CD4-positive, alpha-beta T cell treated with Interleukin-17A for 1 hour (primary cell): ENCODE measurements around the gene TPT1.
"Not testable (repeated sequence)": the region's sequence is repeated elsewhere in the genome, so short reads cannot be mapped to it uniquely, and the experiment has no call there.

Experiments used
- DNase-seq: peaks from one replicate; pipeline ENCODE4 v3.0.0-alpha.2; 2020

TPT1 gene

DNA sequence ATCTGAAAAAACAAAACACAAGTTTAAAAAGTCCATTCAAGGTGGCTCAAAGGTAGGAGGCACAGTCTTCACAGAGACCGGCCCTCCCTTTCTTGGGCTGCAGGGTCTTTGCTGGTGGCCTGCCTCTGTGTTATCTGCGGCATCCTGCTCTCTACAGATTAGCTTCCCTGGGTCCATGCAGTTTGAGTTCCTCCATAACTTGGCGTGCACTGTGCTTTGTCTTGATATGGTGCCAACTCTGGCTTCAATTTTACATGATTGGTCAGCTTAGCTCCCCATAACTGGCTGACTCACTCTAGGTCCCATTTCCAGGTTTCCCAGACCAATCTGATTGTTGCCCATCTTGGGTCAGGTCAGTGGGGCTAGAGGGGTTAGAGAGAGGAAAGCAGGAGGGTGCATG is 41.8 kb downstream of the TPT1 start:
- no peak for DNase-seq

DNA sequence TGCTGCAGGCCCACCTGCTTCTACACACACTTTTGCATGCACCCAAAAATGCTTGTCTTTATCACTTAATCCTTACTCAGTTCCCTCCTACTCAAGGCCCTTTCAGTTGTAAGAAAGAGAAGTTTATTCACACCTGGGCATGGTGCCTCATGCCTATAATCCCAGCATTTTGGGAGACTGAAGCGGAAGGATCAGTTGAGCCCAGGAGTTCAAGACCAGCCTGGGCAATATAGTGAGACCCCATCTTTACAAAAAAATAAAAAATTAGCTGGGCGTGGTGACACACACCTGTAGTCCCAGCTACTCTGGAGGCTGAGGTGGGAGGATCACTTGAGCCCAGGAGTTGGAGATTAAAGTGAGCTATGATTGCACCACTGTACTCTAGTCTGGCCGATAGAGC is 42.4 kb downstream of the TPT1 start:
- DNase-seq: not testable (repeated sequence)

DNA sequence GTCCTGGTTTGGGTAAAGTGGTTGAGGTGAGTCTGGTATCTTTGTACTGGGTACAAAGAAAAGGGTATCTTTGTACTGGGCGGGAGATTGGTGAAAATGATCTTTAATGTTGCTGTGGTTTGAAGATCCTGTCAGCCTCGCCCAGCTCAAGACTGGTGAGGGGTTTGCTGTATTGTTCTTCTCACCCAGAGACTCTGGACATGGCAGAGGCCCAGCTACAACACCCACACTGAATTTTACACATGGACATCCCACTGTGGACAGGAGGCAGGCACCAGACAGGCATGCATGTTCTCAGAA is 42.8 kb downstream of the TPT1 start:
- DNase-seq: peak; percentile 27

DNA sequence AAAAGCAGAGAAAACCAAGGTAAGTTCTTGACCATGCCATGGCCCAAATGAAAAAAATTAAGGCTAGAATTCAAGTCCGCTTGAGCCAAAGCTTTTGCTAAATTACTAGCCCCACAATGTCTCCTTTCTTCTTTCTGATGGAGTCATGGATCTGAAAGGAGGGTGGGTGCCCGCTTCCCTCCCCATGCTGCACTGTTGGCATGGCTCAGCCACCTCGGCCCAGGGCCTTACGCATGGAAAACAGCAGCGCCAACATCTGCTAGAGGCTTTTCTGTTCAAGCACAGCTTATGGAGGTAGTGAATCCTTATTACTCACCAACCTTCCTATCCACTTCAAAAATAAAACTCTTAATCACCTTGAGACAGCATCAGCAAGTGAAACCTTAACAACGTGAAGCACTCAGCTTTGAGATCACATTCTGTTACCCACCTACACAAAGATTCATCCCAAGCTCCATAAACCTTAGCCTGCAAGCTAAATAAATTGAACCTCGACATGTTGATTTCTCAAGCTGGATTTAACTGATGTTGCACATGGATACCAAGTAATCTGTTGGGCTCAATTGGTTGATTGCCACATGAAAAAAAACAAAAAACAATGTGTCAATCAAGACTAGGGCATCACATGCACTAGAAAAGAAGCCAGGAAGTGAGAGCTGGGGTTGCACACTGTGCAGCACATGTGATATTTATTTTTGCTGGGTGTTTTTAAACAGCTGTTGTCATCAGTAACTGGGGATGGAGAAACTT is 43.4 kb downstream of the TPT1 start:
- no peak for DNase-seq

DNA sequence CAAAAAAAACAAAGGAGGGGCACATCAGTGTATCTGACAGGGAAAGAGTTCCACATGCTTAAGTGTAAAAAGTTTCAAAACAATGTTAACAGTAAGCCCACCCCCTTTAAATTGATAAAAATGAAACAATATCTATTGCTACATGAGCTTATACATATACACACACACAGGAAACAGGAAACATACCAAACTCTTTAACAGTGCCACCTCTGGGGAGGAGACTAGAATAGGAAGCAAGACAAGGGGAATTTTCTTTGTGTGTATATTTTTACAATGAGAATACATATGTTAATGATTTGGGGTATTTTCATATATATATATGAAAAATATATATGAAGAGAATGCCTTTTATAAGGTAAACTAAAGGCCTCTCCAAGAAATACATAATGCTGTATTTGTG is 44.7 kb downstream of the TPT1 start:
- peak; percentile 25 for DNase-seq

DNA sequence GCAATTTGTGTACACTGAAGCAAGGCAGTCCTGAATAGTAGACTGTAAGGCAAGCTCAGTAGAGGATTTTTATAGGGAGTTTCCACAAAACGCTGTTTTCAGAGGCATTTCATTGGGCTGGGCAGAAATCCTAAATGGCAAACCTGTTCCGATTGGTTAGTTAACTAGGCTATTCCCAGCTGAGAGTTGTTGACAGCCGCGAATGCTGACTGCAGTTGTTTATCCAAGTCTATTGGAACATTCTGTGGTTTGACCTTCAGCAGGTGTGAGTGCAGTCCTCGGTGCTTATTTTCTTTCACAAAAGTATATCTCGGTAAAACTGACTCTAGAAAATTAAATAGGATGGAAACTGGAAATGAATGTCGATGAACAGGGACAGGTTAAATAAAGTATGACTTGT is 45.4 kb downstream of the TPT1 start:
- DNase-seq: no peak

DNA sequence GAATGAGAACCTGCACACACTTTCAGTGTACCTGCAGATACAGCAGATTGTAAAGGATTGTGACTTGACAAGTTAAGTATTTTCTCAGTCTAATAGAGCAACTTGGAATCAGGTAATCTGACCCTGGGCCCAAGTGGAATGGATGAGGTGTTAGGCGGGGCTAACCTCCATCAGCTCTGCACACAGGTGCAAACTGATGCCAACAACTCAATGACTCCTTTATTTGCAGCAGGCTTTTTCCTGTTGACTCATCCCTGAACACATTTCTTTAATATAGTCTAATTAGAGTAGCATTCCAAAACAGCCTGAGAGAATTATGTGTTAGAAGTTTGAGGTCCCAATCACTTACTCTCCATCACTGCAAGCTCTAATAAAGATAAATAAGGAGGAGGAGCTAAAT is 48.8 kb downstream of the TPT1 start:
- no peak for DNase-seq

DNA sequence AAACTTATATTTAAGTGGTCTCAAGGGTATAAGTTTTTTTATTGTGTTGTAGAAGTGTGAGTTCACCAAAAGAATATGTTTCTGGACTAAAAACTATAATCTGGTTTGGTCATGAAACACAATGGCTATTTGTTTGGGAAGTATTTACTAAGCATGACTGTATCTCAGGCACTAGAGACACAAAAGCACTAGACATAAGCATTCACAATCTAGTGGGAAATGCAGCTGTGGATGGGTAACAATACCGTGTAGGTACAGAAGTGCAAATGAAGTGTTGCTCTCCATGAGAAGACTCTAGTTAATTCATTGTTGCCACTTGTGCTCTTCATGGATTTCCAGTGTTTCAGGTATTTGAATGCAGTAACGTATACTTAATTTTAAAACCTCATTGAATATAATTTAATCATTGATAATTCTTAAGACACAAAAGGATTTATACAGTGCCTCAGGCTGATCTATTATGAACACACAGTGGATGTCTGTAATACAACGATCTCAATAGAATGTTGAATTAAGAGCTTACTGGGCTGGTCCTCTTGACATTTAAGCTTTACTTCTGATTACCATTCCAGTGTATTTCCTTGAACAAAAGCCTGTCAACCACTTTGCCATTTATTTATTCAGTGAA is 50.9 kb downstream of the TPT1 start:
- DNase-seq: no peak
